Activated B cell treated with CpG ODN at 0.5 μM for 24 hours (primary cell): ENCODE results near the gene RIPPLY2. TPM values are rescaled to one million over a fixed set of nuclear protein-coding genes. Genes with fewer than 3 reads are reported as not detected.

Experiments used
- ATAC-seq: fragments of 200-7000 bp; cut with Tn5 transposase; one replicate; pipeline ENCODE4 v1.10.0; 2021; ENCODE audit warnings: low read depth, mild to moderate bottlenecking, moderate library complexity
- CTCF ChIA-PET: fragments of 350-600 bp; sonication (Branson Sonifier 250); formaldehyde crosslinking; loops from one replicate; lab custom pipeline; 2021; ENCODE audit warnings: antibody characterized with exemption; lab: Charles Lee
- POLR2A ChIA-PET: fragments of 350-600 bp; sonication (Branson Sonifier 250); formaldehyde crosslinking; loops from one replicate; lab custom pipeline; 2021; ENCODE audit warnings: antibody characterized with exemption; lab: Charles Lee
- DNase-seq: peaks from one replicate; pipeline ENCODE4 v3.0.0; 2022
- H3K27ac Mint-ChIP-seq: one replicate; pipeline ENCODE4 v1.8.0; 2020; ENCODE audit warnings: mixed read lengths
- H3K27me3 Mint-ChIP-seq: one replicate; pipeline ENCODE4 v1.8.0; 2021; ENCODE audit warnings: mixed read lengths
- H3K36me3 Mint-ChIP-seq: one replicate; pipeline ENCODE4 v1.8.0; 2021; ENCODE audit warnings: low read depth, mixed read lengths
- H3K4me1 Mint-ChIP-seq: one replicate; pipeline ENCODE4 v1.8.0; 2021; ENCODE audit warnings: mixed read lengths
- H3K4me3 Mint-ChIP-seq: one replicate; pipeline ENCODE4 v1.8.0; 2020; ENCODE audit warnings: mild to moderate bottlenecking, mixed read lengths
- H3K9me3 Mint-ChIP-seq: one replicate; pipeline ENCODE4 v1.8.0; 2020; ENCODE audit warnings: mixed read lengths
- intact Hi-C: fragments of 100-400 bp; cut with micrococcal nuclease; formaldehyde crosslinking; loops from one replicate; pipeline ENCODE4 v1.15.1; 2024
- total RNA-seq: library from RNA; stranded (reverse); gene quantifications from 2 replicates; pipeline ENCODE4 v1.2.3, GENCODE V29; 2022
- TF ChIP-seq, protein P1 (sequence below): fragments of 200-600 bp; IDR thresholded peaks from one replicate; pipeline ENCODE4 v1.8.0; 2022; ENCODE audit warnings: antibody characterized with exemption, mild to moderate bottlenecking

The RIPPLY2 gene
- total RNA-seq, 1 donor from 2014 or later = not detected

DNA sequence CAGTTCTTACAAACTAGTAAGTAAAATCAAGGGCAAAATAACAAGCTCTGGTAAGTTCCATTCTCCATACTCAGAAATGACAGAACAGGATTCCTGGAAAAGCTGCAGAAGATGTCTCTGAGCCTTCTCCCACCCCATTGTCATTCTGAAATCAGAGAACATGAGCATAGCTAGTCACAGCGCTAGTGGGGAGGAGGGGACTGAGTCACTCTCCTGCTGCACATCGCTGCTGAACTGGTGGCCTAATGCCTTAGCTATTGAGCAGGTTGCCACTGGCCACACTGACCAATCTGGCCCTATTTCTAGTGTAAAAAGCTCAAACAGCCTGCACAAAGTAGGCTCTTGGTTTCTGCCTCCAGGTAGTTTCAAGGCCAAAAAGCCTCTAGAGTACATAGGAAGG lies 26.1 kb upstream of the RIPPLY2 start:
- Mint-ChIP-seq H3K27ac (no peak overlapping the region), H3K9me3 (no peaks in the 10 kb centered on the region), H3K4me3 (no peak overlapping the region), H3K4me1 (no peaks in the 10 kb centered on the region), H3K27me3 (peaks cover 8% of the 10 kb centered on the region), H3K36me3 (no peaks in the 10 kb centered on the region)
- TF ChIP-seq, protein P1, sequence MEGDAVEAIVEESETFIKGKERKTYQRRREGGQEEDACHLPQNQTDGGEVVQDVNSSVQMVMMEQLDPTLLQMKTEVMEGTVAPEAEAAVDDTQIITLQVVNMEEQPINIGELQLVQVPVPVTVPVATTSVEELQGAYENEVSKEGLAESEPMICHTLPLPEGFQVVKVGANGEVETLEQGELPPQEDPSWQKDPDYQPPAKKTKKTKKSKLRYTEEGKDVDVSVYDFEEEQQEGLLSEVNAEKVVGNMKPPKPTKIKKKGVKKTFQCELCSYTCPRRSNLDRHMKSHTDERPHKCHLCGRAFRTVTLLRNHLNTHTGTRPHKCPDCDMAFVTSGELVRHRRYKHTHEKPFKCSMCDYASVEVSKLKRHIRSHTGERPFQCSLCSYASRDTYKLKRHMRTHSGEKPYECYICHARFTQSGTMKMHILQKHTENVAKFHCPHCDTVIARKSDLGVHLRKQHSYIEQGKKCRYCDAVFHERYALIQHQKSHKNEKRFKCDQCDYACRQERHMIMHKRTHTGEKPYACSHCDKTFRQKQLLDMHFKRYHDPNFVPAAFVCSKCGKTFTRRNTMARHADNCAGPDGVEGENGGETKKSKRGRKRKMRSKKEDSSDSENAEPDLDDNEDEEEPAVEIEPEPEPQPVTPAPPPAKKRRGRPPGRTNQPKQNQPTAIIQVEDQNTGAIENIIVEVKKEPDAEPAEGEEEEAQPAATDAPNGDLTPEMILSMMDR = no peak
- ChIA-PET POLR2A (no interaction called here), CTCF (no interaction called here)
- intact Hi-C loops = no loop called here
- ATAC-seq (no peak), DNase-seq (no peak)

DNA sequence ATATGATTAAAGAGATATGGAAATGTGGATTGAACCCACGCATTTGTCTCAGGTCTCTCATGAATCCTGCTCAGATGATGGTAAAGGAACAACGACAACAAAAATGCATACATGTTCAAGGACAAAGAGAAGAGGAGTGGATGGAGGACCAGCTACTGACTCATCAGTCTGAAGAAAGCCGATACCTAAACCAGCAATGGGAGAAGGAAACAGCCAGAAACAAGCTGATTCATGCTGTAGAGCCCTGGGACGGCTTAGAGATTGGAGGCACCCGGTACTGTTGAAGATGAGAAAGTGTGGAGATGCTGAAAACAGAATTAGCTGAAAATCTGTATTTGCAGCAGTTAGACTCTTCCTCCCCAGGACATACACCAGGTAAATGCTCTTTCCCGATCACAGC lies 14.4 kb upstream of the RIPPLY2 start:
- Mint-ChIP-seq H3K4me3 (no peak overlapping the region), H3K9me3 (peaks cover 16% of the 10 kb centered on the region), H3K4me1 (no peaks in the 10 kb centered on the region), H3K27ac (no peak overlapping the region), H3K36me3 (no peaks in the 10 kb centered on the region), H3K27me3 (peaks cover 21% of the 10 kb centered on the region)
- POLR2A ChIA-PET = no interaction called here
- no peak for DNase-seq
- CTCF ChIA-PET = no interaction called here
- TF ChIP-seq, protein P1 = no peak
- intact Hi-C loops = no loop called here
- no peak for ATAC-seq

DNA sequence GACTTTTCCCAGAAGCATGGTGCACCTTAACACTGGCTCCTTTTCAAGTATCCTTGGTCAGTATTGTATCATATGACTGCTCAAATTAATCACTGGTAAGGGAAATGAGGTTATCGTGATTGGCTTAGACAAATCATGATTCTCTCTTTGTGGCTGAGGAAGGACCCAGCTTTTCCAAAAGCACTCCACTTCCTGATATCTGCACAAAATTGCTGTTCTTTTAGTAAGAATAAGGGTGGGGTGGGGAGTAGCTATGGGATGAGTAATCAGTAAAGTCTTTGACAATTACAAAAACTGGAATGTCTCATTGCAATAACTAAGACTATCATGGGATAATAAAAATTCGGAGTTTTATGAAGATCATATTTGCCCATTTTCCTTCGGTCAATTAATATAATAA lies 9.0 kb upstream of the RIPPLY2 start:
- TF ChIP-seq, protein P1 = no peak
- CTCF ChIA-PET = no interaction called here

DNA sequence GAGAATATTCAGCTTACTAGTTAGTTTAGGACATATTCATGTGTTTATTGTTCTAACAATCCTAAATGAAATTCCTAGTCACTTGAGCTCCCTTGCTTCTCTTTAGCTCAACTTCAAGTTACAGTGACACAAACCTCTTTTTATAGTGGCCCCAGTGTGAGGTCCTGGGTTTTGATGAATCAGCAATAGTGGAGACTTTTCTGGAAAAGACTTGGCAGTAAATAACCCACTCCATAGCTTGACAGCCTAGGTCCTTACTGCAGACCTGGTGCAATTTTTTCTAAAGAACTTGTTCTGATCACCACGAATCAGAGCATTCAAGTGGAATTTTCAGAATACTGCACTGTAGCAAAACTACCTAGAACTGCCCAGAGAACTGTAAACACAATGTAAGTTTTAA lies 6.9 kb upstream of the RIPPLY2 start:
- no peak for ATAC-seq
- CTCF ChIA-PET = no interaction called here
- POLR2A ChIA-PET = no interaction called here
- TF ChIP-seq, protein P1 = no peak
- peaks cover 16% of the 10 kb centered on the region for H3K27me3 Mint-ChIP-seq
- H3K4me1 Mint-ChIP-seq = no peaks in the 10 kb centered on the region
- H3K36me3 Mint-ChIP-seq = no peaks in the 10 kb centered on the region
- DNase-seq = no peak
- H3K9me3 Mint-ChIP-seq = peaks cover 7% of the 10 kb centered on the region
- intact Hi-C loops = no loop called here
- no peak overlapping the region for H3K27ac Mint-ChIP-seq
- H3K4me3 Mint-ChIP-seq = no peak overlapping the region

More for the DNA sequence above, 9.0 kb upstream of the RIPPLY2 start:
- Mint-ChIP-seq H3K4me3 (no peak overlapping the region), H3K27me3 (peaks cover 9% of the 10 kb centered on the region), H3K36me3 (no peaks in the 10 kb centered on the region), H3K27ac (no peak overlapping the region), H3K9me3 (peaks cover 13% of the 10 kb centered on the region), H3K4me1 (no peaks in the 10 kb centered on the region)
- intact Hi-C loops = no loop called here
- no peak for DNase-seq
- POLR2A ChIA-PET = no interaction called here
- no peak for ATAC-seq

DNA sequence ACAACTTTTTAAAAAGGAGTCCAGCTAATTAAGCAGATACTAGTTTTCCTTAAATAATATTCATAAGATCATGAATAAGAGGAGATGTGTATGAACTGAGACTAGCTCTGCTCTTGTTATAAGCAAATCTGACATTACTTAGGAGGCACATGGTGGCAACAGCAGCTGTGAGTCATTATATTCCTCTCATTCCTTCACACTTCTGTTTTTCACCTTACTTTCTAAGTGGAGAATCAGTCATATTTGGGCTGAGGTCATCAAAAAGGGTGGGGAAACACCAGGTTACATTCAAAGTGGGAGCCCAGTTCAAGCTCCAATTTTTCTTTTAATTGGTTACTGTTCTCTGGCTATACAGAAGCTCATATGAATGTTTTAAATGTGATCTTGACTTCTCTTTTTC lies 6.0 kb upstream of the RIPPLY2 start:
- H3K27me3 Mint-ChIP-seq = peaks cover 21% of the 10 kb centered on the region
- TF ChIP-seq, protein P1 = no peak
- ATAC-seq = no peak
- ChIA-PET CTCF (no interaction called here), POLR2A (no interaction called here)
- H3K9me3 Mint-ChIP-seq = peaks cover 4% of the 10 kb centered on the region
- no peak for DNase-seq
- intact Hi-C loops = no loop called here
- no peak overlapping the region for H3K27ac Mint-ChIP-seq
- no peaks in the 10 kb centered on the region for H3K36me3 Mint-ChIP-seq
- H3K4me3 Mint-ChIP-seq = no peak overlapping the region
- H3K4me1 Mint-ChIP-seq = no peaks in the 10 kb centered on the region
